Inflammatory macrophage treated with lipopolysaccharide for 4 hours (primary cell): ENCODE measurements around the gene NEU1.

ENCODE experiments used
- DNase-seq: peaks from one replicate; pipeline ENCODE4 v3.0.0-alpha.2; 2020

Gene NEU1

GRCh38 chr6:31892821-31893220 is 30.2 kb upstream of the NEU1 start:
- DNase-seq, result no peak

GRCh38 chr6:31889331-31889972 is 26.8 kb upstream of the NEU1 start:
- DNase-seq, result no peak

GRCh38 chr6:31888276-31889258 is 25.9 kb upstream of the NEU1 start:
- no peak for DNase-seq

DNA sequence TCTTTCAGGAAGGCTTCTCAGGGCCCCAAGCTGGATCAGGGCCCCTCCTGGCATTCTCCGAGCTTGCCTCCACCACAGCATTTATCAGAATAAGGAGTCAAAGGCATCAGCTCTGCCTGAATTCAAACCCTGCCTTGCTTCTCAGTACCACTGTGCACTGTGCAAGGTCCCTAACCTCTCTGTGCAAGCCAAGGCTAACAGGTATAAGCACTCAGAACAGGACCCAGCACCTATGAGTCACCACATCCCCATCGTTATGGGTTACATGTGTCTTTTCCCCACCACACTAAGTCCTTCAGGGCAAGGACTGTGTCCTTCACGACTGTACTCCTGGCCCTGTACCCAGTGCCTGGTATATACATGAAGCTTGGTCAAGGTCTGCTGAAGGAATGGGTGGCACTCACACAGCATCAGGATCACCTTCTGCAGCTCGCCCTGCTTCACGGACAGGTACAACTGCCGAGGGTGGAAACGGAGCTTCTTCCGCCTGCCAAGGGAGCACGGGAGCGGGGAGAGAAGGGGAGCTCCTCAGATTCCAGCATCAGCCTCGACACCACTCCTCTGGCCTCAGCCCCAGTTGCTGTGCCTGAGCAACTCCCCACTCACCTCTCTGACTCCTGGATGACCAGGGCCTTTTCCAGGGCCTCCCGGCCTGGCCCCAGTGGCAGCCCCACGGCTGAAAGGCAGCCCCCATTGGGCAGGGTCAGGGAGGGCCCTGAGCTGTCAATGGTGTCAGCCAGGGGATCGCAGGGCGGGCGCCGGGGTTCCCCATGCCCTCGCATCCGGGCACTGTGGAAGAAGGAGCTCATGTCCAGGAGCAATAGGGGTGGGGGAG is 24.8 kb upstream of the NEU1 start:
- DNase-seq, result no peak

DNA sequence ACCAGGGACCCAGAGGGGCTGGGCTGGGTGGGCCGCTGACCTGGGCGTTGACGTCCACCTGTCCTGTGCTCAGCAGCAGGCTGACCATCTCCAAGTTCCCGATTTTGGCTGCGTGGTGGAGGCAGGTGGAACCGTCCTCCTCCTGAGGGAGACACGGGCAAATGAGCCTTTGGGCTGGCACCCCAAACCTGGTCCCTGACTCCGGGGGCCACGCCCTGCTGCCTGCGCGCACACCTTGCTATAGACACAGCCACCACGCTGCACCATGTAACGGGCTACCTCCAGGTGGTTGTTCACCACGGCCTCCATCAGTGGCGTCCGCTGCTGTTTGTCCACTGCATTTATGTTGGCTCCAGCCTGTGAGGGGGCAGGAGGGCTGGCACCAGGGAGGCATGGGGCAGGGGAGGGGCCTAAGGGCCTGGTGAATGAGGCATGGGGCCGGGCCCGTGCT is 23.9 kb upstream of the NEU1 start:
- no peak for DNase-seq

GRCh38 chr6:31884528-31885035 is 22.0 kb upstream of the NEU1 start:
- no peak for DNase-seq

DNA sequence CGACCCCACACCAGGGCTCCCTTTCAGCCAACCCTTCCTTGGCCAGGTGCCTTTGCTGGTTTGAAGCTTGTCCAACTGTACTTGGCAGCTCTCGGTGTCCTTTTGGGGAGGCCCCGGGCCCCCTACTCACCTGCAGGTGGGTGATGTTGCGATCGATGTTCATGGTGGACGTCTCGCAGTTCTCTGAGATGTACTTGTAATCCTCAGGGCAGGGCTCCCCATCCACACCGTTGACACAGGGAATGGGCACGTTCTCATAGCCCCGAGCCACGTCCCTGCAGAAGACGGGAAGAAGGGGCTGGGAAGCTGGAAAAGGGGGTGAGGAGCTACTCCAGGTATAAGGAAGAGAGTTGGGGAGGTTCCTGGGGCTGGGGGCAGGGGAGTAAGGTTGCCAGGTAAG is 21.1 kb upstream of the NEU1 start:
- no peak for DNase-seq

GRCh38 chr6:31882344-31882743 is 19.7 kb upstream of the NEU1 start:
- no peak for DNase-seq

GRCh38 chr6:31881136-31881859 is 18.7 kb upstream of the NEU1 start:
- peak; percentile 24 for DNase-seq

DNA sequence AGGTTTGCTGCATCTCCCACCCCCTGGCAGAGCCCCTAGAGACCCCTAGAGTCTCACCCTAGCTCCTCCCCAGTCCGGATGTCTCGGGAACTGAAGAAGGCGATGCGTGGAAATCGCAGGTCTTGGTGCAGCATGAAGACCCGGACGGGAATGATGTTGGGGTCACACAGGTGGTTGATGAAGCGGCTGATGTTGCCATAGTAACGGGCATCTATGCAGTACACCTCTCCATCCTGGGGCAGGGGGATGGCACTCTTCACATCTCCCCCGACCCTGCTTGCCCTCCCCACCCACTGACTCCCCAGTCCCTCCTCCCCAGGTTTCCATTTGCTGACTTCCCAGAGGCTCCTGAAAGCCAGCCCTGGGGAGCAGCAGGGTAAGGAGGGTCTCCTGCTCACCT is 18.0 kb upstream of the NEU1 start:
- DNase-seq, result no peak

- DNase-seq, result no peak
Measured at GRCh38 chr6:31879901-31880300, 17.3 kb upstream of the NEU1 start.

DNA sequence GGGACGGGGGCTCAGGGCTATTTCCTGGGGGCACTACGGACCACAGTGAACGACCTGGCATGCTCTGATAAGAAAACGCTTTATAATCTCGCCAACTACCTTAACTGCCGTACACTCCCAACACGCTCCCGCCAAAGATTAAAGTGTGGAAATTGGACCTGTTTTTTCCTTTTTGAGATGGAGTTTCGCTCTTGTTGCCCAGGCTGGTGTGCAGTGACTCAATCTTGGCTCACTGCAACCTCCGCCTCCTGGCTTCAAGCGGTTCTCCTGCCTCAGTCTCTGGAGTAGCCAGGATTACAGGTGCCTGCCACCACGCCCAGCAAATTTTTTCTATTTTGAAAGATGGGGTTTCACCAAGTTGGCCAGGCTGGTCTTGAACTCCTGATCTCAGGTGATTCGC is 16.5 kb upstream of the NEU1 start:
- DNase-seq, result no peak

DNA sequence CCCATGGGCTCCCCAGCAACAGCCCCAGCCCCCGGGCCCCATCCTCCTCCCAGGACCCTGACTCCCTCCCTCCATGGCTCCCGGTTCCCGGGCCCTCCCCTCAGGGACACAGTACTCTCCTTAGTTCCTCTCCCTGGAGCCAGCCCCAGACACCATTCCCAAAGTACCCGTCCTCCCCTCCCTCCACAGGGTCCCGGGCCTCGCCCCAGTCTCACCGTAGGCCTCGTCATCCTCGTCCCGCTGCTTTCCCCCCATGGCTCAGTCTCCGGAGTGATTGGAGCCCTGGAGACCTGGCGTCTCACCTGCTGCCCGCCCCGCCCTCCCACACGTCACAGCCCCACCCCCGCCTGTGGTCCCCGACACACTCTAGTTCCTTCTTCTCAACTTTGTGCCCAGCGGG is 16.1 kb upstream of the NEU1 start, which contains the start of gene SLC44A4:
Gene SLC44A4 (minus strand): TSS at position 272 of the 400 bp plus-strand sequence. CDS start 17 bp downstream, at position 255.
- DNase-seq, result no peak

DNA sequence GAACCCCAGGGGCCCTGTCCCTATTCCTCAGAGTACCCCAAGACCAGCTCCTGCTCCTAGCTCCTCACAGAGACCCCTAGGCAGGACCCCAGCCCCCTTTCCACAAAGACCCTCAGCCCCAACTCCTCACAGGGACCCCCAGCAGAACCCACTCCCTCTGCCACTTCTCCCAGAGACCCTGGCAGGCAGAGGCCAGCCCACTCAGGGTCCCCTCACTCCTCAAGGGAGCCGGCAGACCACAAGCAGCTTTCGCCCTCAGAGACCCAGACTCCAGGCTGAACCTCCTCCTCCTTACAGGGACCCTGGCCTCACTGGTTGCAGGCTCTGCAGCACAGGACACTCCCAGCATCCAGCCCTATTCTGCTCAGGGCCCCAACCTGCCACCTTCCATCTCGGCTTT is 15.6 kb upstream of the NEU1 start:
- DNase-seq, result no peak

DNA sequence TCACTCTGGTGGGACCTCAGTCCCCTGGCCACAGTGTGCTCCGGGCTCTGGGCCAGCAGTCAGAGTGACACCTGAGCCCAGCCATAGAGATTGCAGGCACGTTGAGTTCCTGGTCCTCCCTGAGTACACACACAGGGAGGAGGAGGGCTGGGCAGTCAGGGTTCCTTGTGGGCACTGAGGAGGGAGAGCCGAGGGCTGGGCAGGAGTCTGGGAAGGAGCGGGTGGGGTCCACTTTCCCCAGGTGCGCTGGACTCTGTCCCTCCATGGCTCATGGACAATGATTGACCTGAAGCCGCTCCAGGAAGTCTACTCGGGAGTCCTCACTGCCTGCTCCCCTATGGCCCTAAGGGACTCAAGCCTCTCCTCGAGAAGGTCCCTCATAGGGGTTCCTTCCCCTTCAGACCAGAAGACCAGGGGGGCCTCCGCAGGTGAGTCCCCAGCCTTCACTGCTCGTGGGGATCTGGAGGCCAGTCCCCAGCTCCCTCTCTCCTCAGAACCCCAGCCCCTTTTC is 15.1 kb upstream of the NEU1 start:
- DNase-seq, result no peak

DNA sequence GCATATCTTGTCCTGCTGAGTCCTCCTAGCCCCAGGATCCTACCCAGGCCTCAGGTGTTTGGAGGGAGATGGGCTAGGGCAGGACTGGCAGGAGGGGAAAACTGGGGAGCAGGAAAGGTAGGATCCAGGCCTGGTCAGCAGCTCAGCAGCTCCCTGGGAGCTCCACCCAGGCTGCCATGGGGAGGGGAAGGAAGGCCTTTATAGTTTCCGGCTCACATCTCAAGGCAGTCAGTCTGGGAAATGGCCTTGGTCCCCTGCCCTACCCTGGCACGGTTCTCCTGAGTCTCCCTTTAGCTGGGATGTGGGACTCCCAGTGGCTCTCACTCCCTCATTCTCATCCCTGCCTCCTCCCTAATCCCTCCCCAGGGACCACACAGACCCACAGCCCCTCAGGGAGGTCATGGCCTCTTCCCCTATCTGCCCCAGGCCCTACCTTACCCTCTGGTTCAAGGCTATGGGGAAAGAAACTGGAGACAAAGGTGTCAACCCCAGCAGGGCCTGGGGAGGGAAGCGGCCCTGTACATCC is 14.6 kb upstream of the NEU1 start:
- no peak for DNase-seq

GRCh38 chr6:31876357-31876756 is 13.7 kb upstream of the NEU1 start:
- DNase-seq, result no peak

GRCh38 chr6:31875877-31876276 is 13.3 kb upstream of the NEU1 start:
- no peak for DNase-seq

- no peak for DNase-seq
Measured at GRCh38 chr6:31874836-31875572, 12.4 kb upstream of the NEU1 start.

DNA sequence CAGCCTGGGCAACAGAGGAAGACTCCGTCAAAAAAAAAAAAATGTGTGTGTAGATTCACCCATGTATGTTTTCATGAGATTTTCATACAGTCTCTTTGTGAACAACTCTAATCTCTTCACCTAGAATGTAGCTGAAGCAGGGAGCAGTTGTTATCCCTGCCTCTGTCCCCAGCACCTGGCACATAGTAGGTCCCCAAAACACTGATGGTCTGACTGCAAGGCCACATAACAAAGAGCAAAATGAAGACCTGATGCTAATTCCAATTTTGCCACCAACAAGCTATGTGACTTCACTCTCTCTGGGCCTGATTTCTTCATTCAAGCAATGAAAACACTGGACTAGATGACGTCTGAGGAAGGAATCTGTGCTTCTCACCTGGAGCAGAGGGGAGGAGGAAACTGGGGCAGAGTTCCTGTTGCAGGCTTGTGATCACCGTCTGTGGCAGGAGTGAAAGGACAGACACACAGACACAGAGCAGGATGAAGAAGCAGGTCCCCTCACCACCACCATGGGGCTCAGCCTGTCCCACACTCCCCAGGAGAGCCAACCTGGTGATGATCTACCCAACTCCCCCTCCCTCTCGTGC is 11.6 kb upstream of the NEU1 start:
- no peak for DNase-seq
